Stimulated activated CD4-positive, alpha-beta T cell treated with anti-CD3 and anti-CD28 coated beads, Interleukin-15, amount 100 ng/mL, for 48 hours (primary cell): ENCODE results near the gene MYO9B.
A peak's percentile ranks its signal among the peaks of the same experiment; 100 is the strongest.
"Not testable (repeated sequence)": the region's sequence is repeated elsewhere in the genome, so short reads cannot be mapped to it uniquely, and the experiment has no call there.

Source experiments
- DNase-seq, 2 donors: peaks; one replicate each; pipeline ENCODE4 v3.0.0-alpha.2; 2020; ENCODE audit warnings: low read depth in 2 of 2

MYO9B gene

GRCh38 chr19:17180997-17181702 is 105.6 kb downstream of the MYO9B start:
- no peak for DNase-seq

- DNase-seq = no peak
Measured at GRCh38 chr19:17183271-17183761, 107.7 kb downstream of the MYO9B start.

- DNase-seq = no peak
Measured at GRCh38 chr19:17183858-17184321, 108.3 kb downstream of the MYO9B start.

- DNase-seq = no peak
Measured at GRCh38 chr19:17184371-17184841, 108.8 kb downstream of the MYO9B start.

- no peak for DNase-seq
Measured at GRCh38 chr19:17185590-17185989, 110.0 kb downstream of the MYO9B start.

GRCh38 chr19:17191736-17192135 is 116.2 kb downstream of the MYO9B start:
- DNase-seq = not testable (repeated sequence)

- DNase-seq = no peak
Measured at GRCh38 chr19:17192751-17193150, 117.2 kb downstream of the MYO9B start.

- no peak for DNase-seq
Measured at GRCh38 chr19:17194608-17195007, 119.0 kb downstream of the MYO9B start.

GRCh38 chr19:17195106-17195505 is 119.5 kb downstream of the MYO9B start:
- no peak for DNase-seq

GRCh38 chr19:17196610-17197009 is 121.0 kb downstream of the MYO9B start:
- DNase-seq = no peak

- DNase-seq = no peak
Measured at GRCh38 chr19:17197666-17198065, 122.1 kb downstream of the MYO9B start.

- no peak for DNase-seq
Measured at GRCh38 chr19:17200408-17201079, 125.0 kb downstream of the MYO9B start.

GRCh38 chr19:17202249-17202648 is 126.7 kb downstream of the MYO9B start:
- peak in 1 of 2 donors; percentile 33 for DNase-seq

GRCh38 chr19:17202713-17203112 is 127.1 kb downstream of the MYO9B start:
- DNase-seq = no peak

- peak; percentile 34 to 42 for DNase-seq
Measured at GRCh38 chr19:17205237-17206140, 129.9 kb downstream of the MYO9B start.

GRCh38 chr19:17206736-17207581 is 131.4 kb downstream of the MYO9B start:
- DNase-seq = no peak

- peak; percentile 27 to 51 for DNase-seq
Measured at GRCh38 chr19:17209126-17210036, 133.8 kb downstream of the MYO9B start.

GRCh38 chr19:17210296-17210695 is 134.7 kb downstream of the MYO9B start:
- no peak for DNase-seq

- no peak for DNase-seq
Measured at GRCh38 chr19:17211547-17212446, 136.2 kb downstream of the MYO9B start.
